Ishikawa (cell line): Measurements from ENCODE around the gene HSD17B1.

Experiments used
- RAD21 ChIP-seq: IDR thresholded peaks from 2 replicates; pipeline ENCODE4 v1.6.1; 2012; ENCODE audit warnings: low read depth
- YY1 ChIP-seq: IDR thresholded peaks from 2 replicates; pipeline ENCODE4 v1.6.1; 2012; ENCODE audit warnings: low read depth
- TF ChIP-seq, protein P1 (sequence below): IDR thresholded peaks from 2 replicates; pipeline ENCODE4 v1.6.1; 2012

DNA sequence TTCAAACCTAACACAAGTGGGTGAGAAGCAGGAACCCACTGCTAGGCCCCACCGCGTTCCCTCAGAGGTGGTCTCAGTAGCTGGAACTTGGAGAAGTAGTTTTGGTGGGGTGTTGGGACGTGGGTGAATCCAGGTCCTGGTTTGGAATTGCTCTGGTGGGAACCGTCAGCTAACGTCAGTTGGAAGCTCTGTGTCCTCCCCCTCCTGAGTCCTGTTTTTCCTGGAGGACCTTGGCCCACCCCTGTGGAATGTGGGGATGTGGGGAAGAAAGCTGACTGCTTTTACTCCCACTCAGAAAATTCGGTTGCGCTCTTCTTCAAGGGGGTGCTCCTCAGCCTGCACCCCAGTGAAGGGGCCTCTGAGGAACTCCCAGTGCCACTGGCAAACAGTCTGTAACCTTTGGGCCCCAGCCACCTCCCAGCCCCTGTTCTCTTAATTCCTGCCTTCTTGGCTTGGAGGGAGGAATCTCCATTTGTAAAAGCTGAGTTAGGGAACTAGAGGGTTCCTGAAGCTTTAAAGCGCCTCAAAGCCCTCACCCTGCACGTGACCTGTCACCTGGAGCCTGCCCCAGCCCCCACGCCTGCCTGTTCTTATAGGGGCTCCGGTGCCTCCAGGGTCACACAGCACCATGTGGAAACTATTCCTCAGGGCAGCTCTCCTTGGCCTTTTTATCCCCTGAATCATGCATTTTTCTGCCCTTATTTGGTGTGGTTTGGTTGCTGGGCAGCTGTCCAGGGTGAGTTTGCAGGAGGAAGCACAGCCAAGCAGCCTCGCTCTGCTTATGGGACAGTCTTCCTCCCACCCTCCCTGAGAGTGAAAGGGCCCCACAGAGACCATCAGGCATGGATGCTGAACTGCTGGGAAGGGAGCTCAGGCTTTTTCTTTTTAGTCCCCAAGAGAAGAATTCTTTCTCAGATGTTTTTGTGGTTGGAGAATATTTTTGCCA, 32.9 kb upstream of the HSD17B1 start:
- TF ChIP-seq, protein P1, sequence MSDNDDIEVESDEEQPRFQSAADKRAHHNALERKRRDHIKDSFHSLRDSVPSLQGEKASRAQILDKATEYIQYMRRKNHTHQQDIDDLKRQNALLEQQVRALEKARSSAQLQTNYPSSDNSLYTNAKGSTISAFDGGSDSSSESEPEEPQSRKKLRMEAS, result peak; percentile 95
- TF ChIP-seq RAD21 (no peak), YY1 (0 out of 2 replicates have a peak, but pooled peaks have one; percentile 17)
